GM19452 (cell line): Measurements from ENCODE around the gene MFSD6.
"Not testable (repeated sequence)": the region's sequence is repeated elsewhere in the genome, so short reads cannot be mapped to it uniquely, and the experiment has no call there.

Experiments
- ATAC-seq: cut with Tn5 transposase; IDR thresholded peaks from one replicate; pipeline ENCODE4 v1.9.1; 2021; ENCODE audit not compliant: unreplicated experiment

MFSD6 gene

DNA sequence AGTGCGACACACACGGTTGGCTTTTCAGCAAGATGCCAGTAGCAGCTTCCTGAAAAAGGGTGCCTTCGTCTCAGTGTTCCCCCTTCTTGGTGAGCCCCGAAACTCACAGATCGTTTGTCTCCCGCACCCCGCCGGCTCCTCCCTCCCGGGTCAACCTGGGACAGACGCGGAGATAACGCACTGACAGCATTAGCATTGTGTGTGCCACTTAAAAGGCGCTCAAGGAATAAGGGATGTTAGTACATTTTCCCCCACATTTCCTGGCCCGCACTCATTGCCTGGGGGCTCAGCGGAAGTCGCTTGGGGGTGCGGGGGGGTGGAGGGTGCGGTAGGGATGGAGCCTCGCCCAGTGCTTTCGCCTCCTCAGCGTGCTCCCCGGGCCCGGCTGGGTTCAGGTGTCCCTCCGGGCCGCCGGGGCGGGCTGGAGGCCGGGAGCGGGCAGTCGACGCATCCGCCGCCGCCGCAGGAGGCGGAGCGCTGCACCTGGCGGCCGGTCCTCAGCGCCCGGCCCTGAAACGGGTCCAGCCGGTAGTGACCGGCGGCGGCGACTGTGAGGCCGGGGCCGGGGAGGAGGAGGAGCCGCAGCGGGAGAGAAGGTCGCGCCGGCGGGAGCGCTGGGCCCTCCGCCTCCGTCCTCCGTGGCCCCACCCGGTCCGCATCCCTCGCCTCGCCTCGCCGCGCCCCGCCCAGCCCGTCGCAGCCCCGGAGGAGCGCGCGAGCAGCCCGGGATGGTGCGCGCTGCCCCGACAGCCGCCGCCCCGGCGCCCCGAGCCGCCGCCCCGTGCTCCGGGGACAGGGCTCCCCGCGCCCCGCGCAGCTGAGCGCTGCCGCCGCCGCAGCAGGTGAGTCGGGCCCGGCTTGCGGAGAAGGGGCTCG, at the start of gene MFSD6:
Gene MFSD6, plus strand, starts transcription at position 694 of the 876 bp plus-strand sequence. CDS start 27,675 bp downstream, outside the sequence.
- peak; percentile 60 for ATAC-seq

DNA sequence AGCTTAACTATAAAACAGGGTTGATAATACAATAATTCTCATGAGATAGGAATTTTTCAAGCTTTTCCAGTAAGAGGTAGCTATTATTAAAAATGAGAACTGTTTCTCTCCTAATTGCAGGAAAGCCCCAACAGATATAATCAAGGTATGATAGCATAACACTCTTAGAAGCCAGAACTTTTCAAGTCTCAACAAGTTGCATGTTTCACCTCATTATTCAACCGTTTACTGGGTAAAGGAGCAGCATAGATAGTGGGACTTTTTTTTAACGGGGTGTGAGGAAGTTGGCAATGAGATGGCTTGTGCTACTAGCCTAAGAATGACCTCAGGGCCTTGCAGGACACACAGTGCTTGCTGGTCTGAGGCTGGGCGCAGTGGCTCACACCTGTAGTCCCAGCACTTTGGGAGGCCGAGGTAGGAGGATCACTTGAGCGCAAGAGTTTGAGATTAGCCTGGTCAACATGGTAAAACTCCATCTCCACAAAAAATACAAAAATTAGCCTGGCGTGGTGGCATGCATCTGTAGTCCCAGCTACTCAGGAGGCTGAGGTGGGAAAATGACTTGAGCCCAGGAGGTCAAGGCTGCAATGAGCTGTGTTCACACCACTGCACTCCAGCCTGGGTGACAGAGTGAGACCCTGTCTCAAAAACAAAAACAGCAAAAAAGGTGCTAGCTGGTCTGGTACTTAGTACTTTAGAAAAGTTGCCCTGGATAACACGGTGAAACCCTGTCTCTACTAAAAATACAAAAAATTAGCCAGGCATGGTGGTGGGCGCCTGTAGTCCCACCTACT, 49.3 kb upstream of the MFSD6 start:
- ATAC-seq = not testable (repeated sequence)

DNA sequence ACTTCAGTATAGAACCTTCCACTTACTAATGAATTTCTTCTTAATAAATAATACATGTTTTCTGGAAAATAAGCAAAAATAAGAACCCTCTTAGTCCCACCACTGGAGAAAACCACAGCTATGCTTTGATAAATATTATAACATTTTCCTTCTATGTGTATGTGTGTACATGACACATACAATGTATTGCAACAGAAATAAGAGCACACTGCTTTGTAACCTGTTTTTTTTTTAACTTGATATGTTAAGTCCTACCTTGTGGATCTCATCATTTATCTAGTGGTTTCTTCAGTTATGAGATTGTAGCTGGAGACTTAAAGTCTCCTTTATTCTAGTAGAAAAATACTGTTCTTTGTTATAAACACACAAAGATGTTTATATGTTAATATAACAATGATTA, 47.6 kb upstream of the MFSD6 start:
- no peak for ATAC-seq

DNA sequence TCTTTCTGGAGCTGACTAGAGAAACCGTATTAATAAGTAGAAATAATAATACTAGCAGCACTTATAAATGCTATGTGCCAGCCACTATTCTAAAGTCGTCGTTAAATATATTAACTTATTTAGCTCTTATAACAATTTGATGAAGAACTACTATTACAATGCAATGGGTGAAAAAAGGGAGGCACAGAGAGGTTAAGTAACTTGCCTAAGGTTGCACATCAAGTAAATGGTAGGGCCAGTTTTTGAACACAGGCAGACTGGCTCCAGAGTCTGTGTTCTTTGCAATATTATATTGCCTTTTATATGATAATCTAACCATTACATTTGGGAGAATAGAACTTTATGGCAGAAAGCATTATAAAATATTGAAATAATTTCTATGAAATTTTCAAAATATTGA, 47.2 kb upstream of the MFSD6 start:
- ATAC-seq = no peak

DNA sequence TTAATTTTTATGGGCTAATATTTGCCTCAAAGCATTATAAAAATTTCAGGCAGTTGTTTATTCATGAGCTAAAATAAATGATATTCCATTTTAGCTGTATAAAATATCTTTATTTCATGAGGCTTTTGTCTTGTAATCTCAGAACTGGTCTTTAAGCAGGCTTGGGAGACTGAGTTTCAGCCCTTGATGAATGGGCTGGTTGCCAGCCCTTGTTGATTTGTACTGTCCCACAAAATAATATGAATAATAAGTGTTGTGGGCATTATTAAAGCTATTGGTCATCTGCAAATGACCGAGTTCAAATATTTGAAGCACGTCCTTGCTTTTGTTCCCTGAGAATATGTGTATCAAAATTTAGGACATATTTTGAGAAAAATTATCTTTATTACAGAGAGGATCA, 46.6 kb upstream of the MFSD6 start:
- ATAC-seq = no peak

DNA sequence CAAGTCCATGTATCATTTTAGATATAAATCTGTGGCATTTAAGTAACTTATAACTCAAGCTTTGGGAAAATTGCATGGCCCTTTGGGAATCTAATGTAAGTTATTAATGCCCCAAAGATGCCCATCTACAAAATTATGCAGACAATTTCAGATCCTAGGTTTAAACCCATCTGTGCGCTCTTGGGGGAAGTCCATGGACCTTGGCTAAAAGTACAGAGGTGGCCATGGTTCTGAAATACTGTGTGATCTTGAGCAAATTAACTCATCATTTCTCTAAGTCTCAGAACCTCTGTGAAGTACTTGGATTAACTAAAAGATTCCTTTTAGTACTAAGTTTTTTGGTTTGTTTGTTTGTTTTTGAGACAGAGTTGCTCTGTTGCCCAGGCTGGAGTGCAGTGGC, 45.3 kb upstream of the MFSD6 start:
- no peak for ATAC-seq

DNA sequence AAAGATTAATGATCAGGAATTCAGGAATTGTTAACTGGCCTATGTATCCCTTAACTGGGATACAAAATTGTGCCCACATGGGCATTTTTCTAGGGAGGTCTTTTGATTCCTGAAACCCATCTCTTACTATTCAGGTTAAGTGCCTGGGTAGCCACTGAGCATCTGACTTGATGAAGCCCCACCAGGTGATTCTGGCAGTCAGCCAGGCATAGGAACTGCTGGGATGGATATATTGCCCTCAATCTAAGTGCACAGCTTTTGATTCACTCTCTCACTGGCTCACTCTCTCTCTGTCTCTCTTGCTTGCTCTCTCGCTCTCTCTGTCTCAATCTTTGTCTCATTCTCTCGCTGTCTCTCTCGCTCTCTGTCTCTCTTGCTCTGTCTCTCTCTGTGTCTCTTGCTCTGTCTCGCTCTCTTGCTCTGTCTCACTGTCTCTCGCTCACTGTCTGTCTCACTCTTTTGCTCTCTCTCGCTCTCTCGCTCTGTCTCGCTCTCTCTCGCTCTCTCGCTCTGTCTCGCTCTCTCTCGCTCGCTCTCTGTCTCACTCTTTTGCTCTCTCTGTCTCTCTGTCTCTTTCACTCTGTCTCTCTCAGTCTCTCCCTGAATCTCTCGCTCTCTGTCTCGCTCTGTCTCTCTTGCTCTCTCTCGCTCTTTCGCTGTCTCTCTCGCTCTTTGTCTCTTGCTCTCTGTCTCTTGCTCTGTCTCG, 42.5 kb upstream of the MFSD6 start:
- no peak for ATAC-seq

DNA sequence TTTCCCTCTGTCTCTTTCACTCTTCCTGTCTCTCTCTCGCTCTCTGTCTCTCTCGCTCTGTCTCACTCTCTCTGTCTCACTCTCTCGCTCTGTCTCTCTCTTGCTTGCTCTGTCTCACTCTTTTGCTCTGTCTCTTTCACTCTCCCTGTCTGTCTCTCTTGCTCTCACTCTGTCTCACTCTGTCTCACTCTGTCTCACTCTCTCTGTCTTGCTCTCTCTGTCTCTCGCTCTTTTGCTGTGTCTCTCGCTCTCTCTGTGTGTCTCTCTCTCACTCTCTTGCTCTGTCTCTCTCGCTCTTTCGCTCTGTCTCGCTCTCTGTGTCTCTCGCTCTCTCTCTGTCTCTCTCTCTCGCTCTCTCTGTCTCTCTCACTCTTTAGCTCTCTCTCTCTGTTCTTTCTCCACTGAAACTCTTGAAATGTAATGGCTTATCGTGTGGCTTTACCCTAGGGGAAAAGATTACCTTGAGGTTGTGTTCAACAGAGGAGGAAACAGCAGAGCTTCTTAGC, 41.9 kb upstream of the MFSD6 start:
- no peak for ATAC-seq

DNA sequence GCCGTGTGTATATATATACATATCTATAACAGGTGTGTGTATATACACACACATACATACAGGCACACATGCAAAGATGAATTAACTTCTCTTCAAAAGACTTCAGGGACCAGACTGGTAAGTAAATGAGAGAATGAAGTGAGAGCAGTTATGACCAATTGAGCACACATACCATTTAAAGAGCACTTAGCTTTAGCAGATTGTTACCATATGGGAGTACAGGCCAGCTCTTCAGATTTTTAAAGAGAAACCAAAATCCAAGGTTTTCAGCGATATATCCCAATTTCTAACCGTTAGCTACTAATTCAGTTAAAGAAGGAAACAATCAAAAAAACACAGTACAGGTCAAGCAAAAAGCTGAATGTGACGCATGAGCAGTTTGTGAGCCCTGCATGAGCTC, 41.1 kb upstream of the MFSD6 start:
- no peak for ATAC-seq

DNA sequence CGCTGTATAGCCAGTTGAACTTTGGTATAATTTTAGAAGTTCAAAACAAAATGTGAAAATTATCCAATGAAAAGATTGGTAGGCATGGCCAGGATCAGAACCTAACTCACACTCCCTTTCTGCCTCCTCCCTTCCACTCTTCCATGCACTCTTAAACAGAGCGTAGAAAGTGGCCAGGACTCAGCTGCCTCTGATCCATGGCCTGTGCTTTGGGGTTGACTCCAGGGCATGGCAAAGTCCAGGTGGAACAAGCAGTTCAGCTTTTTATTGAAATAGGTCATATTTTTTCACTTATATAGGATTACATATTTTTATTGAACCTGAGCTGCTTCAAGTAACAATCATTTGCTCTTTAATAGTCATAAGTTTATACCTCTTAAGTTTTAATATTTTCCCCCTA, 38.5 kb upstream of the MFSD6 start:
- no peak for ATAC-seq

DNA sequence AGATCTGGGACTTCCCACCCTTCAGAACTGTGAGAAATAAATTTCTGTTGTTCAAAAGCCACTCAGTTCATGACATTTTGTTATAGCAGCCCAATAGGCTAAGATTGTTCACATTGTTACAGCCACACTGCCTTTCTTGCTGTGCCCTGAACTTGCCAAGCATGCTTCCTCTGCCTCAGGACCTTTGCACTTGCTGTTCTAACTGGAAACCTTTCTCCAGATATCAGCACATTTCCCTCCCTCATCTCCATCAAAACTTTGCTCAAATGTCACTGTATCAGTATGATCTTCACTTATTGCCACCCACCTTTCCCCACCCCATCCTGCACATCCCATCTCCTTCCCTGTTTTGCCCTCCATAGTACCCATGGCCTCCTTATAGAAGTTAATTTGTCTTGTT, 32.1 kb upstream of the MFSD6 start:
- no peak for ATAC-seq

DNA sequence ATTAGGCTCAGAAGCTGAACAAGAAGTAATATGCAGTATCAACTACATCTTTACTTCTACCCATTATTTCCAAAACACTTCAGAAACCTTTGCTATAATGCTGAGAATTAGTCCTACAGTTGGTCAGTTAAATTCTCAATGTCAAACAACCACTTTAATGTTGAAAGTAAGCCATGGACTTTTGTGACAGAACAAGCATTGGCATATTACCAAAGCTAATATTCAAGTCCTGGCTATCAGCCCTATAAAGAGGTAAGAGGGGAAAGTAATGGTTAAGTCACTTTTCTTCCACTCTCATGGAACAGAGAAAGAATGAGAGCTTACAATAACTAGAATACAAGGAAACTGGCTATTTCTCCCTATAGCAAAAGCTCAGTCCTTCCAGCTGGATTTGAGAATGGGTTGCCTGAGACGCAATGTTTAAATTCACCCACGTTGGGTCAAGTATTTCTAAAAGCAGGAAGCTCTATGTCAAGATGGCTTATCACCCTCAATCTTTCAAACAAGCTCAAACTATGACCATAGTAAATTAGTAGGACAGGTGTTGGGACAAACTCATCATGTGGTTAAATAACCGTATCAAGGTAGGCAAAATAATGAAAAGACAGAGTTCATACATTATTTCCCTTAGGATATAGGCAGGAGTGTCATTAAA, 31.4 kb upstream of the MFSD6 start:
- no peak for ATAC-seq

DNA sequence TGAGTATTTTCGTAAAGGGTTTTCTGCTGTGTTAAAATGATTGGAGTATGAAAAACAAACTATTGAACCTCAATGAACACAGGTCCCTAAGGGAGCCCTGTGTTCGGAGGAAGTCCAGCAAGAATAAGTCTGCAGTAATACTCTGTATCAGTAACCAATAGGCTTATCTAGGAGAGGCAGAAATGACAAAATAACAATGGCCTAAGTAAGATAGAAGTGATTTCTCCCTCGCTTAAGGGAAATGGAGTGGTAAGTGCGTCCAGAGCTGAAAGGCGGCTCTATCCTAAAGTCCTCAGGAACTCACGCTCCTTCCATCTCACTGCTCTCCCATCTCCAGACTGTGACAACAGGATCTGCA, 29.3 kb upstream of the MFSD6 start:
- ATAC-seq = no peak

DNA sequence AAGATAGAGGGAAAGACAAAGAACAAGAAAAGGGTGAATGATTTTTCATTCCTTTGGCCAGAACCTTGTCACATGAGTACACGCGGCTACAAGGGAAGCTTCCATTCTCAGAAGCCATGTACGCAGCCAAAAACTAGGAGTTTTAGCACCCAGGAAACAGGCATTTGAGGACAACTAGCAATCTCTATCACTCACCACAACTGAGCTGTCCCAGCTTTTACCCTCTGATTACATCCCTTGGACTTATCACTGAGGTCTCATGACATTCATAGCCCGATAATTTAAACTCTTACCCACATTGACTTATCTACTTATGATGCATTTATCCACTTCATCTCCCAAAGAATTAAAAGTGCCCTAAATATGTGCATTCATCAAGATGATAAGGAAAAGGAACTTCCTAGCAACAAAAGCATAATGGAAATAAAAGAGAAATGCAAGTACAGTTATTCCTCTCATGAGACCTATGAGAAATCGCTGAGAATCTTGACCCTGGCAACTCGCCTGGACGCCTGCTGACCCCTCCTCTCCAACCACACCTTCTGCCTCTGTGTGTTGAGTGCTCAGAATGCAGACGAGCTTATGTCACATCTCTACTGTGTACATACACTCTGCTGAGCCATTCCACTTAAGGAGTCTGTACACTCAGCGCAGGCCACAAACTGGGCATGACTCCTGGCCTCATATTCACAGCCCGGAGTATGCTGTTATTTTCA, 28.7 kb upstream of the MFSD6 start:
- no peak for ATAC-seq

DNA sequence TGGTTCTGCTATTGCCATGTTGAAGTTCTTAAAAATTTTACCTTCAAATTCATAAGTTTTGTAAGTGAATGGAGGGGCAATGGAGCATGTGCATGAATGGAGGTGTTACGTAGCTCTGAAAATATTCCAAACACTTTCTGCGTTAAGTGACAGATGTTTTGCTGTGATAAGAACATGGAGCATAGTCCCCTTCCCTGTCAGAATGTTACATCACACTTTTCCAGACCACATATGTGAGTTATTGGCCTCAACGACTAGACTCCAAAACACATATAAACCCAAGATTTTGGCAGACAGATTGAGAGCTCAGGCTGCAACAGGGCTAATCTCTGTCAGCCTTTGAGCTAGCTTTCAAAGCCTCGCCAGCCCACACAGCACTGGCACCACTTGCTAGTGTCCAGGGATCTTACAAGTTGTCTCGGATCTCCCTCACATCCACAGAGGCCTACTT, 27.2 kb upstream of the MFSD6 start:
- ATAC-seq = no peak

DNA sequence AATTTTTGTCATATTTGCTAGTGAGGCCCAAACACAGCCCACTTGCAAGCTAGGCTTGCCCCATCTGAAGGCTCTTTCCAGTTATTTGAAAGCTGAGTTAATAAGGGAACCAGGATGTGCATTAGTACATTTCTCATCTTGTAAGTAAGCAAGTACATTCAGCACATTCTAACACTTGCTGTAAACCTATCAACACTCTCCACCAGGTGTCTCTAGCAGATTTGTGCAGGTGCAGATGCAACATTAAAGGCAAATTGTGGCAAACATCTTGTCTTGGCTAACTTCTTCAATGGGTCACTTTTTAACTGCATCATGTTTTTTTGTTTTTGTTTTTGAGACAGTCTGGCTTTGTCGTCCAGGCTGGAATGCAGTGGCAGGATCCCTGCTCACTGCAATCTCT, 25.3 kb upstream of the MFSD6 start:
- ATAC-seq = peak; percentile 80

DNA sequence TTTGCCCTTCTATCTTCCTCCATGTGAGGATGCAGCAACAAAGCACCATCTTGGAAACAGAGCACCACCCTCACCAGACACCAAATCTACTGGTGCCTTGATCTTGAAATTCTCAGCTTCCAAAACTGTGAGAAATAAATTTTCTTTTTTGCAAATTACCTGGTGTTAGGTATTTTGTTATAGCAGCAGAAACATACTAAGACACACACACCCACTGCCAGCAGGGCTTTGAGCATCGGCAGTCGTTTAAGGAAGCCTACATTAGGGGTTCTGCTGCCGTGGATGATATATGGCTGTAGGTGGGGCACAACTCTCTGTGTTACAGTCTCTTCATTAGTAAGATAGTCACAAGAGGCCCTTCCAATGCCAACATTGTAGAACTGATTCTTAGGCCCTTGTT, 20.7 kb upstream of the MFSD6 start:
- no peak for ATAC-seq

DNA sequence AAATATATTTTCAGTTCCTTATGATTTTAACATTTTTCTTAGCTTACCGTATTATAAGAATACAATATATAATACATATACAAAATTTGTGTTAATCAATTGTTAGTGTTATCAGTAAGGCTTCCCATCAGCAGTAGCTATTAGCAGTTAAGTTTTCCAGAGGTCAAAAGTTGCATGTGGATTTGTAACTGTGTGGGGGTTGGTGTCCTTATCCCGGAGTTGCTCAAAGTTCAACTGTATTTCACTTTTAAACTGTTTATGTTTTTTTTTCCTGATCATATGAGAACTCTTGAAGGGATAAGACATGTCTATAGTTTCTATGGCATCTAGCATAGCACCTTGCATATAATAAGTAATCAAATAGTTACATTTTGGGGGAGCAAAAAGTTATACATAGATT, 11.9 kb upstream of the MFSD6 start:
- ATAC-seq = no peak

DNA sequence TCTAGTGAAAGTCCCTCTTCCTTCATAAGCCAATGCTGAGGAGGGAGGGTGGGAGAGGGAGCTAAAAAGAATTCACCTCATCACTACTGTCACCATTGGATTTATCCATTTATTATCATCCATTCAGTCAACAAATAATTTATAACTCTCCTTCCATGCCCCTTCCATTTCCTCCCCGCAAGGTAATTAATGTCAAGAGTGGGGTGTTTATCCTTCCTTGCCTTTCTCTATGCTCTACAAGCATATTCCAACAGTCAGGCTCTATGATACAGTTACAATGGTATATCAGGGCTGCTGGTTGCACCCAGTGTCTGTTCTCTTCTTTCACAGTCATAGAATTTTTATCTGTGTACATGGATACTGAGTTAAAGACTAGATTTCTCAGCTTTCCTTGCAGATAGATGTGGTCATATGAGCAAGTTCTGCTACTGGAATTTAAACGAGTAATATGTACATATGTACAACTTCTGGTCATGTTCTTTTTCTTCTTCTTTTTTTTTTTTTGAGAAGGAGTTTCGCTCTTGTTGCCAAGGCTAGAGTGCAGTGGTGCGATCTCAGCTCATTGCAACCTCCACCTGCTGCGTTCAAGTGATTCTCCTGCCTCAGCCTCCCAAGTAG, 5.1 kb upstream of the MFSD6 start:
- ATAC-seq = no peak

DNA sequence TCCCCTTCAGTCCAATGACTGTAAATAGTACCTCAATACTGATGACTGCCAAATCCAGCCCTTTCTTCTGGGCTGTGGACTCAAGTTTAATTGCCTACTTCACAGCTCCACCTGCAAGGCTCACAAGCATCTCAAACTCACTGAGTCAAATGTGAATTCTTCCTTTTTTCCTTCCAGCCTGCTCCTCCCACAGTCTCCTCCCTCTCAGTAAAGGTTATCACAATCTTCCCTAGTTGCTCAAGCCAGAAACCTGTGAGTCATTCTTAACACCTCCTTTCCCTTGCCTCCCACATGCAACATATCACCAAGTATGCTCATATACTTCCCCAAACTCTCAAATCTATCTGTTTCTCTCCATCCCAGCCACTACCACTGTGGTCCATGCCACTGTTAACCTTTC, 3.7 kb upstream of the MFSD6 start:
- no peak for ATAC-seq
